GM21717 (cell line): ENCODE measurements around the gene ITGA8.

Experiments
- ATAC-seq: cut with Tn5 transposase; IDR thresholded peaks from one replicate; pipeline ENCODE4 v1.9.1; 2021; ENCODE audit warnings: mild to moderate bottlenecking, moderate library complexity; ENCODE audit not compliant: unreplicated experiment

Gene ITGA8

DNA sequence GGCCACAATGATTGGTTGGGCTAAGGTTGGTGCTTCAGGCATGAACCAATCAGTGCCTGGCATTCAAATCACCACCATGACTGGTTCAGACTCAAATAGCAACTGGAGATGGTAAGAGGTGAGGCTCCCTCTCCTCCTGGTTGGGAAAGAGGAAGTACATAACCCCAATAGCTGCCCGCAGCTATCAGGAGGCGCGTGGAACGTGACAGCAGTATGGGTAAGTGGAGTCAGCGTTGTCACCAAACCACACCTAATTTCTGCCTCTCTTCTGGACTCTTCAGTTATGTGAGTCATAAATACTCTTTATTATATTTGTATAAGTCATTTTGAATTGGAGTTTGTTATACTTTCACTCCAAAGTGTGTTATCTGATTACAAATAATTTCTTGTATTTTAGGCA, 17.9 kb upstream of the ITGA8 start:
- no peak for ATAC-seq

DNA sequence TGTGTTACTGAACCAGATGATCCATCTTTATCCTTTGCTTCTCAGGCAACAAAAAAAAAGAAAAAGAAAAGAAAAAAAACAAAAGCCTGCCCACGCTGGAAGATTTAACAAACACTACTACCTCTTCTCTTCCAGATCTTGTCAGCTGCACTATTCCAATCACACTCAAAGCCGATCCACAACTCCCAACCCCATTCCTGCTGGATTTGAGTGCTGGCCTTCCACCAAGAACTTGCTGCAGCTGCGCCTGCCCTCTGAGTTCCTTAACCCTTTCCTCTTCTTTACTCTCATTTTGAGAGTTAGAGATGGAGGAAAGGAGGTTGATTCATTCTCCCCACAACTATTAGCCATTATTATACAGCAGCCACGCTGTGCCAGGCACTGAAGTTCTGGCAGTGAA, 16.0 kb upstream of the ITGA8 start:
- ATAC-seq: no peak

DNA sequence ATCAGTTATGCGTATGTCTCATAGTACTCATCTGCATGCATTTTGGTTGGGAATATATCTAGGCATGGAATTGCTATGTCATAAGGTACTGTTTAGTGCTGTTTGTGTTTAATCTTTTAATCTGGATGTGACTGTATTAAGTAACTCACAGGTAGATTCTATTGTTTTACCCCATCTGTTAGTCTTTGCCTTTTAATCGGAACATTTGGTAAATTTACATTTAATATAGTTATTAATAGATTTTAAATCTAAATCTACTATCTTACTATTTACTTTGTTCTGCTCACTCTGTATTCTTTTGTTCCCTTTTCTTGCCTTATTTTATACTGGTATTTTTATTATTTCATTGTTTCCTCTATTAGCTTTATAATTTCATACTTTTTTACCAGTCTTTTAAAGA, 10.6 kb upstream of the ITGA8 start:
- no peak for ATAC-seq

DNA sequence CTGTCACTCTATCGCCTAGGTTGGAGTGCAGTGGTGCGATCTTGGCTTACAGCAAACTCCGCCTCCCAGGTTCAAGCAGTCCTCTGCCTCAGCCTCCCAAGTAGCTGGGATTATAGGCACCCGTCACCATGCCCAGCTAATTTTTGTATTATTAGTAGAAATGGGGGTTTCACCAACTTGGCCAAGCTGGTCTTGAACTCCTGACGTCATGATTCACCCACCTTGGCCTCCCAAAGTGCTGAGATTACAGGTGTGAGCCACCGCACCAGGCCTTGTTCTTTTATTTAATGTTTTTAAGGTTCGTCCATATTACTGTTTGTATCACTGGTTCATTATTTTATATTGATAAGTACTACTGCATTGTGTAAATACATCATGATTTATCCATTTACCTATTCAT, 10.2 kb upstream of the ITGA8 start:
- no peak for ATAC-seq

DNA sequence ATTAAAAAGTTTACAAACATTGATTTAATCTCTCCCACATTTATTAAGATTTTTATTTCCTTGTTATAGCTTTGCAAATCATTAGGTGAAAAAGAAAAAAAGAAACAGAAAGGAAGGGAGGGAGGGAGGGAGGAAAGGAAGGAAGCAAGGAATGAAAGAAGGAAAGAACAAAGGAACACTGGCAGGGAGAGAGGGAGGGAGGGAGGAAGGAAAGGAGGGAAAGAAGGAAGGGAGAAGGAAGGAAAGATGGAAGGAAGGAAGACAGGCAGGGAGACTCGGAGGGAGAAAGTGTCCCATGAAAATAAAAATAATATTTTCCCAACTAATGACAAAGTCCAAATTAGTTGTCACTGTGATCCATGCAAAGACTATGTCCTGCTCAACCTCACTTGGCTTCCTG, 6.3 kb upstream of the ITGA8 start:
- no peak for ATAC-seq

DNA sequence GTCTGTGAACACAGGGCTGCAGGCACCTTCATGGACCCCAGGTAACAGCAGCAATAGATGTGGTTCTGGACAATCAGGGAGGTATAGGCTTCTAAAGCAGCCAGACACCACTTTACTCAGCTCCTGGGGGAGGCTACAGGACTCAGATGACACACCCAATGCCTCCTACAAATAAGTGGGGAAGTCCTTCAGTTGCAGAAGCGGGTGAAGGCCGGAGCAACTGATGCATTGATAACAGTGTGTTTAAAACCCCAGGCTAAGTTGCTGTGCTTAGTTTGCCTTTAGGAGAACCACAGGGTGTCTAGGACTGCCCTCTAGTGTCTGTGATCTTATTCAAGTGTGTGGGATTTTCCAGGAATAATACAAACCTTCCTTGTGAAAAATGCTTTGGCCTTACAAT, 5.9 kb upstream of the ITGA8 start:
- no peak for ATAC-seq

DNA sequence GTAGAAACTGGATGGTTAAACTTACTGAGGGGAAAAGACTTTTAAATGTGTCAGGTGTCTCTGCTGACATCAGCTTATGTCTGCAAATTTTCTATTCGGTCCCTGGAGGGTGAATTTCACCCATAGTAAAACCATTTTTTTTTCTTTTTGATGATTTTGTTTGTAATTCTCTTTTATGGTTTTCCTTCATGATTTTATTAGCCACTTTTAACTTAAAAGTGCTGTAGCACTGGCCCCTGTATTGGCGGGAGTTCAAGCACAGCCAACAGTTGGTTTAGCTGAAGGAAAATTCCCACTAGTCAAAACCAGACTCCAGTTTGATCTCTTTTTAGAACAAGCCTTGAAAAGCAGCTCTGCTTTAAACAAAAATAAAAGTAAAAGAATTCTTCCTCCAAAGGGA, 5.0 kb upstream of the ITGA8 start:
- ATAC-seq: no peak

DNA sequence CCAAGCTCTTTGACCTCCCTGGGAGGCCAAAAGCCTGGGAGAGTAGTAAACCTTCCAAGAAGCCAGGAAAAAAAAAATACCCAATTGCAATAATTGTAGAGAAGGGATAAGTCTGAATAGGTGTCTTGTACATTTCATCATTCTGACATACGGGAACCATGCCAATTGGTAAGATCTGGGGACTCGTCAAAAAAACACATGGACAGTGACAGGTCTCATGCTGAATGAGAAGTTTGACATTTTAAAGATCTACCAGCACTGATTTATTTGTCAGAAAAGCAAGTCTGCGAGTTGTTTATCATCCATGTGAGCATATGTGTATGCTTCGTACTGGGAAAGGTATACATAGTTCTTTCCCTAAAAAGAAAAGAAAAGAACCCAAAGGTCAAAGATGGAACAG, 4.1 kb upstream of the ITGA8 start:
- ATAC-seq: no peak

DNA sequence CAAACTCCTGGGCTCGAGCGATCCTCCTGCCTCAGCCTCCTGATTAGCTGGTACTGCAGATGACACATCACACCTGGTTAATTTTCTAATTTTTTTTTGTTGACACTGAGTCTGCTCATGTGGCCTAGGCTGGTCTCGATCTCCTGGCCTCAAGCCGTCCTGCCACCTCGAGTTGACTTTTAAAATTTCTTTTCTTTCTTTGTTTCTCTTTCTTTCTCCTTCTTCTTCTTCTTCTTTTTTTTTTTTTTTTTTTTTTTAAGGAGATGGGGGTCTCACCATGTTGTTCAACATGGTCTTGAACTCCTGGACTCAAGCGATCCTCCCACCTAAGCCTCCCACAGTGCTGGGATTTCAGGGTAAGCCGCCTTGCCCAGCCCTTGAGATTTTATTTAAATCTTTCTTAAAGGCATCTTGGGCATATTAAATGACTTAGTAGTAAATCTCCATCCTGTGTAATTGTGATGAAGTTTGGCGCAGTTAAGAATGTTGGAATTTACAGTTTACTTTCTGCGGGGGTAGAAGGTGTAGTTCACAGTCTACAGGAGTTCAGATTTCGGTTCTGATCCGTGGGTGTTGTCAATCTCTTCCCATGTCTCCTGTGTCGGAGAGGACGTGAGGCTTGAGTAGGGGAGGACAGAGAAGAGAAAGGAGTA, 1.0 kb upstream of the ITGA8 start:
- ATAC-seq: no peak

DNA sequence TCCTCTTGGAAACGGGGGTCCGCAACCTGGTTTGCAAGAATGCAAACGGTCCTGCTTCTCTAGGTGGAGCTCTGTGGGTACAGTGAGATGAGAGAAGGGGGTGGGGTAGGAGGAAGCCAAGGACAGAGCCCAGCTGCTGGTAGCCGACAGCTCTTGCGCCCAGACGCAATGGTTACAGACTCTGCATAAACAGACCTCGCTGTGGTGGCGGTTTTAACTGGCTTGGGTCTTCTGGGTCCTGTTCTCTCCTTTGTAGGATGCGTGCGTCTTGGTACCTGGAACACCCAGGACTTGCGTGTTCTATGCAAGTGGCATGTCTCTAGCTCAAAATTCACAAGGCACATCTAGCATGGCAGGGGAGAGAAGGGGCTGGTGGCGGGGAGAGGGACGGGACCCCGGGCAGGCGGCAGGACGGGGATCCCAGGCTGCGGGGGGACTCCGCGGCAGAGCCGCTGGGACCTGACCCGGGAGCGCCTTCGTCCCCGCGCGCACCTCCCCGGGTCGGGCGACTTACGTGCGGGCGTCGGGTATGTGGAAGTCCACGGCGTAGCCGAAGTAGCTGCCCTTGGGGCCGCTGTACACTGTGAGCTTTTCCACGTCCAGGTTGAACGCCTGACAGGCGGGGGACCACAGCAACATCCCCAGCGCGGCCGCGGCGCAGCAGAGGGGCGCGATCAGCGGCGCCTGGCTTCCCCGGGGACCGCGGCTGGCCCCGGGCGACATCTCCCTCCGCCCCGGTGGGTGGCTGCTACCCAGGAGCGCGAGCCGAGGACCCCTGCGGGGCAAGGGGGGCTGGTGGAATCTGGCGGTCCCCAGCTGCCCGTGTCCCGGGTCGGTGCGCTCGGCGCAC, 448 bp downstream of the ITGA8 start:
- ATAC-seq: no peak

DNA sequence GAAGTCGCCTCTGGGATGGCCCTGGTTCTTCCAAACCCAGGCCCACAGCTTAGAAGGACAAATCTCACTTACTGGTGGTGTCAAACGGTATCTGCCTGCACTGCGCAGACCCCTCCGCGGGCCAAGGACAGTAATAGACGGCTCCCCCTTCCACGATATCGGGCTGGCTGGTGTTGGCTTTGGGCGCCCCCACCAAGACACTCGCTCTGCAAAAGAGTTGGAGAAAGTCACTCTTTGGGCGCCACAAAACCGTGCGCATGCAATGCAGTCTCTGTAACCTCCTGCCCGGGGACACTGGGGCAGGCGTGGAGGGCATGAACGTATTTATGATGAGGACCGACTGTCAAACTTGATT, 1.1 kb downstream of the ITGA8 start:
- ATAC-seq: no peak

DNA sequence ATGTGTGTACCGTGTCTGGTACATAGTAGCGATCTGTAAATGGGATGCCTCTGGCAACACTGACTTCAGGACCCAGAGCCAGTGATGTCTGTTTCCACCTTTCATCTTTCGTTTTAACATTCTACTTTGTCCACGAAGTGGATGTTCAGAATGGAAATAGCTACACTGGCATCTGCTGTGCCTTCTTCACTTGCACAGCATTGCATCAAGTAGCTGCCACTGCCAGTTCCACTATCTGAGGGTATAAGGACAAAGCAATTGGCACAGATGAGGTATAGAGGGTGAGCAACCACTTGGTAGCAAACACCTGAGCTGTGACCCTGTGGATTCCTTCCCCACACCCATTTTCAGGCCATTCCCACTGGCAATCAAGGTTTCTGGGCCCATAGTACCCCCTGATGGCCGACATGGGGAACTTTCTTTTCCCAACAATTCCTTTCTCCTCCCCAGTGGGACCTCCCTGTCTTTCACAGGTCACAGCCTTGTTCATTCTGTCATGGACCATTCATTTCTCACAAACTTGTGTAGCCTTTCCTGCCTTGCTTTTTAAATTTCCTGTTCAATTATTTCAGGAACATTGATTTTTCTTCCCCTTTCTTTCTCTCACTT, 4.0 kb downstream of the ITGA8 start:
- ATAC-seq: no peak

DNA sequence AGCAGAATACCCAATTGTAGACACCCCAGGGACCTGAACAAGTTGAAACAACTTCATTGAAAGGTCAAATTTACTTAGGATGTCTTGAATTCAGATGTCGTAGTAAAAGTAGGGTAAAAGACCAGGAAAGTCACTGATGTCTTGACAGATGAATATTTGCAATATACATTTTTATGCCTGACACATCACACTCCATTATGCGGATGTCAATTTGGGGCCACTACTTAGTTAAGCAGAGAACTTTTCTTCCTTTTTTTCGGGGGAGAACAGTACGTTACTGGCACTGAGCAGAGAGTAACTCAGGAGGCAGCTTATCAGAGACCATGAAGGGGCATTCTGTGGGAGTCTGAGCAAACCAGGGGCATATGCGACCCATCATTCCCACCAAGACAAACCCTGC, 4.9 kb downstream of the ITGA8 start:
- ATAC-seq: no peak

DNA sequence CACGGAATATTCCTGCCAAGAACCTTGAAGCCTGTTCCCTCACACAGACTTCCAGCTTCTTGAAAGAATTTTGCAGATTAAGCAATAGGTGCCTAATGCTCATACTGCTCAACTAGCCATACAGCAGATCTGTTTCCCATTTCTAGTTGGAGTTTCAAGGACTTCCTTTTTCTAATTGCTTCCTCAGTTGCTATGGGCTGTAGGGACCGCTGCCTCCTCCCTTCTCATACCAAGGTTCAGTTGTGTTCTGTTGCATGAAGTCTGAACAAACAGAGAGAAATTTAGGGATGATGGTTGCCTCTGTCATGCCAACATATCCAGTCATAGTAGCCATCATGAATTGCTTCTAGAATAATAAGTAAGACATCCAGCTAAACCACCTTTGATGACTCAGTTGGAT, 6.8 kb downstream of the ITGA8 start:
- no peak for ATAC-seq

DNA sequence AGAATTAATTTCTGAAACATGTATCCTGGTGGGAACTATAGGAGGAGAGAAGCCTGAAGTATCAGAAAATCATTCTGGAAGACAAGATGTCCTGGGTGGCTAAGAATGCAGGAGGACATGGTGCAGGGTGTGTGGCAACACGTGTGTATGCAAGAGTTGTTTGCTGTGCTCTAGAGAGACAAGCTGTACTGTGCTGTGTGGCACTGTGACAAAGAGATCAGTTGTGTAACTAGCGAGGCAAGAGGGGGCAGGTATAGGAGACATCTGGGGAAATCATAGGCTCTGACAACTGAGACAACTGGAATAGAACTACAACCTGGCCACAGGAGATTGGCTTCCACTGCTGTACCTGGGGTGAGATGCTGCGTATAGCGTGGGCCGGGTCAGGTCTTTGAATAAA, 9.3 kb downstream of the ITGA8 start:
- no peak for ATAC-seq

DNA sequence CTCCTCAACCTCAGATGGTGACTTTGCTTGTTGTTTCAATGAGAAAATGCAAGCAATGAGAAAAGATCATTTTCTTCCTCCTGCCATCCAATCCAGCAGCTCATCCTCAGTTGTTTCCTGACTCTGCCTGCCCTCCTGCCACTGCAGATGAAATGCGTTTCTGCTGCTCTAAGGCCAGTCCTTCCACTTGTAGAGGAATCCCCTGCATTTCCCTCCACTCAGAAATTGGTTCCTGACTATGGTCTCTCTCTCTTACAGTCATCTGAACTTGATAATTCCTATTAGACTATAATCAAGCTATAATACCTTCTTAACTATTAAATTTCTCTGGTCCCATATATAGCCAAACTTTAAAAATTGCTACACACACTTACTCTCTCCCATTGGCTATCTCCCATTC, 14.4 kb downstream of the ITGA8 start:
- no peak for ATAC-seq

DNA sequence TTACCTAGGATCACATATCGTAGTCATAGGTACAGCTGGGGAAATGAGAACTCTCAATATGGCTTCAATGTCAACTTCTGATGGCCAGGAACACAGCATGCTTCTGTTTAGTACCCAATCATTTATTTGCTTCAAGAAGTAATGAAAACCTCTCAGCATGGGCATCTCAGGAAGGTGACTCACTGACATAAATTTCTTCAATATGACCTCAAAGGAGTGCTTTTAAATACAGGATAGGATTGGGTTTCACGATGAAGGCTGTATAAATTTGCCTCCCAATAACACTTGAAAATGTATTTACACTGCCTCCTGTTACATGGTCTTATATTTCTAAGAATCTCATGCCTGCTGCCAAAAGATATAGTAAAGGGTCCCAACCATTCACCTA, 15.1 kb downstream of the ITGA8 start:
- ATAC-seq: no peak

DNA sequence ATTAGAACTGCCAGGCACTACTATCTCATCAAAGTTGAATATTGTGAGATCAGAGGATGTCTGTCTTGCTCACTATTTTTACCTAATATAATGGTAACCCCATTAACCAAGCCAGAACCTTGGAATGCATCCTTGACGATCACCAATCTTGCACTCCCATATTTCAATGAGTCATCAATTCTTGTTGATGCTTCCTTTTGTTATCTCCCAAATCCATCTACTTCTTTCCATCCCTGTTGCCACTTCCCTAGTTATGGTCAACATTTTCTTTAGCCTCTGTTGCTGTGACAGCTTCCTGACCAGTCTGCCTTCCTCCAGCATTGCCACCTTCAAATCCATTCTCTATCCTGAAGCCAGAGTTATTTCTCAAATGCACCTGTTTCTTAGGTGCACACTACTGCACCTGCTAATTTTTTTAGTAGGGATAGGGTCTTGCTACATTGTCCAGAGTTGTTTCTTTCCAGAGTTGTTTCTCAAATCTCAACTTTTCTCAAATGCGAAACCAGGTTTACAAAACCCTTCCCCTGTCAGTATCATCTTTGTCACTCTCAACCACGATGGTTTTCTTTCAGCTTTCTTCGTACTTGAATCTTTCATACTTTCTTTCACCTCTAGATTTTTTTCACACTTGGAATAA, 15.7 kb downstream of the ITGA8 start:
- ATAC-seq: no peak

DNA sequence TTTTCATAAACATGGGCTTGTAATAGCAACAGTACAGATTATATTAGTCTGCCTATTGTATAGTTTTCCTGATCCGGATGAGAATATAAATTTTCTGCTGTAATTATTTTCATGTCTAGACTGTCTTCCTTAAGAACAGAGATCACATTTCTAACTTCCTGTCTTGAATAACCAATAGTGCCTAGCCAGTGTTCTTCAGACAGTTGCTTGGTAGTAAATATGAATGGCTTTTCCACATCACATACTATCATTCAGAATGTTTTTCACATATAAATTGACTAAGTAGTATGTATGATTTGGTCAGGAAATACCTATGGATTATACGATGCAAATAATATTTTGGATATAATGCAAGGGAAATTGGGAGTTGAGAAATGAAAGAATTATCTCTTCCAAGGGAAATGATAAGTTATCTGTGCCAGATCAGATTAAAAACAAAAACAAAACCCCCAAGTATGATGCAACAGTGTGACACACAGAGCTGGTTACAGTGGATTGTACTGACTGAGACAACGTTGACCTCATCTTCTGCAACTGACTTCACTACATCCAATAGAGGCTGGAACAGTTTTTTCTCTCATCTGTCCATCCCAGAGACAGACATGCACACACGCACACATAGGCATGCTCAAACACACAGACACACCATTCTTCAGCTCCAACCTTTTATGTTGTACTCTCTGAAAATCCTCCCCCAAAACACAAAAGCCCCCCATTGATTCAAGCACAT, 16.4 kb downstream of the ITGA8 start:
- ATAC-seq: no peak

DNA sequence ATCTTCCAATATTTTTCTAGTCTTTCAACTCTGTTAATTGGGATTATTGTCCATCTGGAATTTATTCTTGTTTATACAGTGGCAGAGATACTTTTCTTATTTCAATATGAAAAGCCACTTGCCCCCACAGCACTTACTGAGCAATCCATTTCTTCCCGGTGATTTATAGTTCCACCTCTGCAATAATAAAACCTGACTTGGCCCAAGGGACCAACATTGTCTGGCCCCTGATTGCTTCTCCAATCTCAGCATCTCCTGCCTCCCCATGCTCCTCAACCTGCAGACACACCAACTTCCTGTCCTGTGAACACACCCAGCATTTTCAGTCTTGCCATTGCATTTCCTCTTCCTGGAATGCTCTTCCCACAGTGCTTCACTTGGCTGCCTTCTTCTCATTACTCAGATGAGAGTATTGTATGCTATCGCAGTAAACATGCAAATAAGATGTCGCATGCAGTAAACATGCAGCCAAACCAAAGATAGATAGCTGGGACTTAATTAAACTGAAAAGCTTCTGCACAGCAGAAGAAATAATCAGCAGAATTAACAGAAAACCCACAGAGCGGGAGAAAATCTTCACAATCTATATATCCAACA, 19.5 kb downstream of the ITGA8 start:
- ATAC-seq: no peak

DNA sequence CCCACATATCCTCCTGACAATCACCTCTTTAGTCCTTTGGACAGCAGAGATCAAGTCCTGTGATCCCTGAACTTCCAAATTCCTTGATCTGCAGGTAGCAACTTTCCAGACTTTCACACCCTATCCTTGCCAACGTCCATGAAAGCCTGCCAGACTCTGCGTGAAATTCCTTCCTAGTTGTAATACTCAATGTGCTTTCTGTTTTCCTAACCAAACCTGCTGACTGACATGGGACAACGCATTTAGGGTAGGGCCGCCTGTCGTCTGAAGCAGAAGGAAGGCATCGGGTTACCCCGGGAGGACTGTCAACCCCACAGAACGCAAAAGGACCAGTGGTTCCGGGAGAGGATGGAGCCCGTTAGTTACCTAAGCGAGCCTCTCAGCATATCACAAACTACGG, 23.9 kb downstream of the ITGA8 start:
- no peak for ATAC-seq
